ENCODE results near the gene PRUNE2.

DNA sequence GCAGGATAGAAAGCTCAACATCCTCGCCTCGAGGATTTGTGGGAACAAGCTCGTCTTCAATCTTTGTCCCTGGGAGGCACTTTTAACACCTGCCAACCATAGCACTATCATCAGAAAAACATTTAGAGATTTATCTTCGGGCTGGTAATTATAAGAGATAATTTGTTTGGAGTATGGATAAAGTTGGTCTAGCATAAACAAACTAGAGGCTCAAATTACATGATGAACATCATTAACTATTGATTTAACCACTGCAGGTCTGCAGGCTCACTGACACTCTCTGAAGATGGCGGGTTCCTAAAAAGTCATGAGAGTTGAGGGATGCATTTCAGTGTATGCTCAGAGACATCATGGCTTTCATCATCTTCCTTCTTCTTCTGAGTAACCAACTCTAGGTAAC, 167.5 kb downstream of the PRUNE2 start:
- TF ChIP-seq ZFP36 (IDR thresholded peaks at IDR 0.05; ENCODE audit: low read depth, low read length, partially characterized antibody) (no peak), MAX (CRISPR knock-in tag; IDR thresholded peaks at IDR 0.05) (no peak), SP1 (CRISPR knock-in tag; IDR thresholded peaks at IDR 0.05) (no peak), GATAD2B (IDR thresholded peaks at IDR 0.05; ENCODE audit: borderline replicate concordance) (no peak), NONO (IDR thresholded peaks at IDR 0.05; ENCODE audit: low read depth in 2 of 2, low read length in 1 of 2) (no peak)
- TF ChIP-seq, protein P1, sequence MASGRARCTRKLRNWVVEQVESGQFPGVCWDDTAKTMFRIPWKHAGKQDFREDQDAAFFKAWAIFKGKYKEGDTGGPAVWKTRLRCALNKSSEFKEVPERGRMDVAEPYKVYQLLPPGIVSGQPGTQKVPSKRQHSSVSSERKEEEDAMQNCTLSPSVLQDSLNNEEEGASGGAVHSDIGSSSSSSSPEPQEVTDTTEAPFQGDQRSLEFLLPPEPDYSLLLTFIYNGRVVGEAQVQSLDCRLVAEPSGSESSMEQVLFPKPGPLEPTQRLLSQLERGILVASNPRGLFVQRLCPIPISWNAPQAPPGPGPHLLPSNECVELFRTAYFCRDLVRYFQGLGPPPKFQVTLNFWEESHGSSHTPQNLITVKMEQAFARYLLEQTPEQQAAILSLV (tag; IDR thresholded peaks at IDR 0.05) = no peak

Measured in K562 (cell line).